SK-N-SH treated with all-trans-retinoic acid at 6 μM for 48 hours (cell line): ENCODE data around the gene ADAP1.
"Not testable (repeated sequence)": the region's sequence is repeated elsewhere in the genome, so short reads cannot be mapped to it uniquely, and the experiment has no call there.

Experiments
- ATAC-seq: fragments of 200-7000 bp; cut with Tn5 transposase; 3 replicates; pipeline ENCODE4 v1.9.1; 2020; ENCODE audit warnings: mild to moderate bottlenecking, moderate library complexity
- ARNTL ChIP-seq: fragments of 450-650 bp; formaldehyde crosslinking; IDR thresholded peaks from 2 replicates; pipeline ENCODE4 v1.5.0; 2020; ENCODE audit warnings: low read depth, mild to moderate bottlenecking, moderate library complexity, borderline replicate concordance
- CSRNP3 ChIP-seq: fragments of 250-450 bp; sonication (Bioruptor Pico); IDR thresholded peaks from 2 replicates; pipeline ENCODE4 v1.5.1; 2021; ENCODE audit warnings: mild to moderate bottlenecking, moderate library complexity
- ESRRG ChIP-seq: fragments of 250-450 bp; sonication (Bioruptor Pico); IDR thresholded peaks from 2 replicates; pipeline ENCODE4 v1.6.1; 2021; ENCODE audit warnings: mild to moderate bottlenecking
- ISL1 ChIP-seq: fragments of 250-450 bp; sonication (Bioruptor Pico); IDR thresholded peaks from 2 replicates; pipeline ENCODE4 v2.1.2; 2022; ENCODE audit warnings: mild to moderate bottlenecking, moderate library complexity
- PPARA ChIP-seq: fragments of 250-450 bp; sonication (Bioruptor Pico); IDR thresholded peaks from 2 replicates; pipeline ENCODE4 v1.5.0; 2020; ENCODE audit warnings: mild to moderate bottlenecking, borderline replicate concordance
- RARB ChIP-seq: fragments of 250-450 bp; sonication (Bioruptor Pico); IDR thresholded peaks from 2 replicates; pipeline ENCODE4 v1.8.0; 2021; ENCODE audit warnings: mild to moderate bottlenecking, moderate library complexity
- SNAI2 ChIP-seq: fragments of 250-450 bp; sonication (Bioruptor Pico); IDR thresholded peaks from 2 replicates; pipeline ENCODE4 v1.5.0; 2020; ENCODE audit warnings: mild to moderate bottlenecking, moderate library complexity
- TCF4 ChIP-seq: fragments of 250-450 bp; sonication (Bioruptor Pico); IDR thresholded peaks from 2 replicates; pipeline ENCODE4 v1.8.0; 2021; ENCODE audit warnings: mild to moderate bottlenecking, moderate library complexity, borderline replicate concordance
- TOX ChIP-seq: fragments of 250-450 bp; sonication (Bioruptor Pico); IDR thresholded peaks from 2 replicates; pipeline ENCODE4 v1.8.0; 2021; ENCODE audit warnings: mild to moderate bottlenecking, moderate library complexity, borderline replicate concordance
- ZC3H10 ChIP-seq: fragments of 250-450 bp; sonication (Bioruptor Pico); IDR thresholded peaks from 2 replicates; pipeline ENCODE4 v1.5.1; 2021; ENCODE audit warnings: mild to moderate bottlenecking, moderate library complexity
- ZFP3 ChIP-seq: fragments of 250-450 bp; sonication (Bioruptor Pico); IDR thresholded peaks from 2 replicates; pipeline ENCODE4 v1.5.0; 2020; ENCODE audit warnings: mild to moderate bottlenecking, moderate library complexity
- ZFP30 ChIP-seq: fragments of 450-650 bp; formaldehyde crosslinking; IDR thresholded peaks from 2 replicates; pipeline ENCODE4 v1.5.0; 2022; ENCODE audit warnings: mild to moderate bottlenecking, moderate library complexity
- ZNF70 ChIP-seq: fragments of 450-650 bp; formaldehyde crosslinking; IDR thresholded peaks from 2 replicates; pipeline ENCODE4 v1.5.0; 2020; ENCODE audit warnings: mild to moderate bottlenecking, moderate library complexity
- ZNF8 ChIP-seq: fragments of 450-650 bp; formaldehyde crosslinking; IDR thresholded peaks from 2 replicates; pipeline ENCODE4 v1.5.0; 2020; ENCODE audit warnings: mild to moderate bottlenecking, moderate library complexity
- TF ChIP-seq, protein P1 (sequence below): fragments of 250-450 bp; sonication (Bioruptor Pico); IDR thresholded peaks from 2 replicates; pipeline ENCODE4 v1.5.0; 2020; ENCODE audit warnings: mild to moderate bottlenecking, moderate library complexity
- TF ChIP-seq, protein P2 (sequence below): fragments of 250-450 bp; sonication (Bioruptor Pico); IDR thresholded peaks from 2 replicates; pipeline ENCODE4 v1.8.0; 2021; ENCODE audit warnings: low read depth, mild to moderate bottlenecking, moderate library complexity, borderline replicate concordance
- TF ChIP-seq, protein P3 (sequence below): fragments of 250-450 bp; sonication (Bioruptor Pico); IDR thresholded peaks from 2 replicates; pipeline ENCODE4 v1.5.1; 2020; ENCODE audit warnings: low read depth, mild to moderate bottlenecking, moderate library complexity
- TF ChIP-seq, protein P4 (sequence below): fragments of 250-450 bp; sonication (Bioruptor Pico); IDR thresholded peaks from 2 replicates; pipeline ENCODE4 v1.8.0; 2020; ENCODE audit warnings: mild to moderate bottlenecking, moderate library complexity, borderline replicate concordance

The ADAP1 gene

DNA sequence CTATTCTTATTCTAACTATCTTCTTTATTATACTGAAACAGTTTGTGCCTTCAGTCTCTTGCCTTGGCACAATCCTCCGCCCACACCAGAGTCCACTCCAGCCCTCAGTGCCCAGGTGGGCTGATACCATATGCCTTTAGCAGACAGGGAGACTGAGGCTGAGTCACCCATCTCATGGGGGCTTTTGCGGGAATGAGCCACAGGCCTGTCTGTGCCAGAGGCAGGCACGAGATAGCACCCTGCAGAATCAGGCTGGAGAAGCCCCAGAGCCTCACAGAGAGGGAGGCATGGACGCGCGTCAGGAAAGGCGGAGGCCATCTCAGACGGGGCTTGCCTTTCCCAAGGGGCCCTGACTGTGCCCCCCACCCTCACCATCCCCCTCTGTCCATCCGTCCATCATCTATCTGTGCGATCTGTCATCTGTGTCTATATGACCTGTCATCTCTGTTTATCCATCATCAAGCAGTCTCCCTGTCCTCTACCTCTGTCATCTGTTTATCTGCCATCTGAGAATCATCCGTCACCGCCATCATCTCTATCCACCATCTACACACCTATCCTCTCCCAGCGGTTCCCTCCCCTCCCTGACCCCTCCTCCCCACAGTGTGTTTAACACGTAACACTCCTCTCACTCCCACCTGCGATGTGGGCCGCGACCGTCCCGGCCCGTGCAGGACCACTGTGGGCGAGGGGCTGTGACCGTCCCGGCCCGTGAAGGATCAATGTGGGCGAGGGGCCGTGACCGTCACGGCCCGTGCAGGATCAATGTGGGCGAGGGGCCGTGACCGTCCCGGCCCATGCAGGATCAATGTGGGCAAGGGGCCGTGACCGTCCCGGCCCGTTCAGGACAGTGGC is 7.3 kb upstream of the ADAP1 start (continued):
- TF ChIP-seq, protein P1, sequence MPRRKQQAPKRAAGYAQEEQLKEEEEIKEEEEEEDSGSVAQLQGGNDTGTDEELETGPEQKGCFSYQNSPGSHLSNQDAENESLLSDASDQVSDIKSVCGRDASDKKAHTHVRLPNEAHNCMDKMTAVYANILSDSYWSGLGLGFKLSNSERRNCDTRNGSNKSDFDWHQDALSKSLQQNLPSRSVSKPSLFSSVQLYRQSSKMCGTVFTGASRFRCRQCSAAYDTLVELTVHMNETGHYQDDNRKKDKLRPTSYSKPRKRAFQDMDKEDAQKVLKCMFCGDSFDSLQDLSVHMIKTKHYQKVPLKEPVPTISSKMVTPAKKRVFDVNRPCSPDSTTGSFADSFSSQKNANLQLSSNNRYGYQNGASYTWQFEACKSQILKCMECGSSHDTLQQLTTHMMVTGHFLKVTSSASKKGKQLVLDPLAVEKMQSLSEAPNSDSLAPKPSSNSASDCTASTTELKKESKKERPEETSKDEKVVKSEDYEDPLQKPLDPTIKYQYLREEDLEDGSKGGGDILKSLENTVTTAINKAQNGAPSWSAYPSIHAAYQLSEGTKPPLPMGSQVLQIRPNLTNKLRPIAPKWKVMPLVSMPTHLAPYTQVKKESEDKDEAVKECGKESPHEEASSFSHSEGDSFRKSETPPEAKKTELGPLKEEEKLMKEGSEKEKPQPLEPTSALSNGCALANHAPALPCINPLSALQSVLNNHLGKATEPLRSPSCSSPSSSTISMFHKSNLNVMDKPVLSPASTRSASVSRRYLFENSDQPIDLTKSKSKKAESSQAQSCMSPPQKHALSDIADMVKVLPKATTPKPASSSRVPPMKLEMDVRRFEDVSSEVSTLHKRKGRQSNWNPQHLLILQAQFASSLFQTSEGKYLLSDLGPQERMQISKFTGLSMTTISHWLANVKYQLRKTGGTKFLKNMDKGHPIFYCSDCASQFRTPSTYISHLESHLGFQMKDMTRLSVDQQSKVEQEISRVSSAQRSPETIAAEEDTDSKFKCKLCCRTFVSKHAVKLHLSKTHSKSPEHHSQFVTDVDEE (CRISPR knock-in tag), result no peak
- TF ChIP-seq TCF4, result no peak
- TF ChIP-seq ZNF70 (CRISPR knock-in tag), result no peak
- no peak for TF ChIP-seq ARNTL (CRISPR knock-in tag)
- TF ChIP-seq, protein P2, sequence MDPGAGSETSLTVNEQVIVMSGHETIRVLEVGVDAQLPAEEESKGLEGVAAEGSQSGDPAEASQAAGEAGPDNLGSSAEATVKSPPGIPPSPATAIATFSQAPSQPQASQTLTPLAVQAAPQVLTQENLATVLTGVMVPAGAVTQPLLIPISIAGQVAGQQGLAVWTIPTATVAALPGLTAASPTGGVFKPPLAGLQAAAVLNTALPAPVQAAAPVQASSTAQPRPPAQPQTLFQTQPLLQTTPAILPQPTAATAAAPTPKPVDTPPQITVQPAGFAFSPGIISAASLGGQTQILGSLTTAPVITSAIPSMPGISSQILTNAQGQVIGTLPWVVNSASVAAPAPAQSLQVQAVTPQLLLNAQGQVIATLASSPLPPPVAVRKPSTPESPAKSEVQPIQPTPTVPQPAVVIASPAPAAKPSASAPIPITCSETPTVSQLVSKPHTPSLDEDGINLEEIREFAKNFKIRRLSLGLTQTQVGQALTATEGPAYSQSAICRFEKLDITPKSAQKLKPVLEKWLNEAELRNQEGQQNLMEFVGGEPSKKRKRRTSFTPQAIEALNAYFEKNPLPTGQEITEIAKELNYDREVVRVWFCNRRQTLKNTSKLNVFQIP, result no peak
- no peak for TF ChIP-seq ESRRG (CRISPR knock-in tag)
- TF ChIP-seq ZC3H10 (CRISPR knock-in tag), result no peak
- no peak for TF ChIP-seq ZFP30
- TF ChIP-seq ZNF8 (CRISPR knock-in tag), result no peak

DNA sequence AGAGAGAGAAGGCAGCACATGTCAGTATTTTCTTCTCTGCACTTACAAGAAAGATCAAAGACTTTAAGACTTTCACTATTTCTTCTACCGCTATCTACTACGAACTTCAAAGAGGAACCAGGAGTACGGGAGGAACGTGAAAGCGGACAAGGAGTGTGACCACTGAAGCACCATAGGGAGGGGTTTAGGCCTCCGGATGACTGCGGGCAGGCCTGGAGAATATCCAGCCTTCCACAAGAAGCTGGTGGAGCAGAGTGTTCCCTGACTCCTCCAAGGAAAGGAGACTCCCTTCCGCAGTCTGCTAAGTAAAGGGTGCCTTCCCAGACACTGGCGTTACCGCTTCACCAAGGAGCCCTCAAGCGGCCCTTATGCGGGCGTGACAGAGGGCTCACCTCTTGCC is 6.5 kb upstream of the ADAP1 start:
- not testable (repeated sequence) for ATAC-seq

GRCh38 chr7:960269-960871 is 5.9 kb upstream of the ADAP1 start:
- no peak for ATAC-seq
- TF ChIP-seq, protein P3, sequence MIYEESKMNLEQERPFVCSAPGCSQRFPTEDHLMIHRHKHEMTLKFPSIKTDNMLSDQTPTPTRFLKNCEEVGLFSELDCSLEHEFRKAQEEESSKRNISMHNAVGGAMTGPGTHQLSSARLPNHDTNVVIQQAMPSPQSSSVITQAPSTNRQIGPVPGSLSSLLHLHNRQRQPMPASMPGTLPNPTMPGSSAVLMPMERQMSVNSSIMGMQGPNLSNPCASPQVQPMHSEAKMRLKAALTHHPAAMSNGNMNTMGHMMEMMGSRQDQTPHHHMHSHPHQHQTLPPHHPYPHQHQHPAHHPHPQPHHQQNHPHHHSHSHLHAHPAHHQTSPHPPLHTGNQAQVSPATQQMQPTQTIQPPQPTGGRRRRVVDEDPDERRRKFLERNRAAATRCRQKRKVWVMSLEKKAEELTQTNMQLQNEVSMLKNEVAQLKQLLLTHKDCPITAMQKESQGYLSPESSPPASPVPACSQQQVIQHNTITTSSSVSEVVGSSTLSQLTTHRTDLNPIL (CRISPR knock-in tag), result no peak
- no peak for TF ChIP-seq SNAI2 (CRISPR knock-in tag)
- TF ChIP-seq RARB (CRISPR knock-in tag), result no peak
- TF ChIP-seq TOX, result no peak
- no peak for TF ChIP-seq ZFP3 (CRISPR knock-in tag)
- TF ChIP-seq PPARA (CRISPR knock-in tag), result no peak
- TF ChIP-seq ISL1, result no peak
- no peak for TF ChIP-seq ESRRG (CRISPR knock-in tag)
- no peak for TF ChIP-seq CSRNP3 (CRISPR knock-in tag)
- TF ChIP-seq, protein P4, sequence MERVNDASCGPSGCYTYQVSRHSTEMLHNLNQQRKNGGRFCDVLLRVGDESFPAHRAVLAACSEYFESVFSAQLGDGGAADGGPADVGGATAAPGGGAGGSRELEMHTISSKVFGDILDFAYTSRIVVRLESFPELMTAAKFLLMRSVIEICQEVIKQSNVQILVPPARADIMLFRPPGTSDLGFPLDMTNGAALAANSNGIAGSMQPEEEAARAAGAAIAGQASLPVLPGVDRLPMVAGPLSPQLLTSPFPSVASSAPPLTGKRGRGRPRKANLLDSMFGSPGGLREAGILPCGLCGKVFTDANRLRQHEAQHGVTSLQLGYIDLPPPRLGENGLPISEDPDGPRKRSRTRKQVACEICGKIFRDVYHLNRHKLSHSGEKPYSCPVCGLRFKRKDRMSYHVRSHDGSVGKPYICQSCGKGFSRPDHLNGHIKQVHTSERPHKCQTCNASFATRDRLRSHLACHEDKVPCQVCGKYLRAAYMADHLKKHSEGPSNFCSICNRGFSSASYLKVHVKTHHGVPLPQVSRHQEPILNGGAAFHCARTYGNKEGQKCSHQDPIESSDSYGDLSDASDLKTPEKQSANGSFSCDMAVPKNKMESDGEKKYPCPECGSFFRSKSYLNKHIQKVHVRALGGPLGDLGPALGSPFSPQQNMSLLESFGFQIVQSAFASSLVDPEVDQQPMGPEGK (CRISPR knock-in tag), result no peak
- no peak for TF ChIP-seq ZNF8 (CRISPR knock-in tag)
- TF ChIP-seq ZNF70 (CRISPR knock-in tag), result no peak
- TF ChIP-seq TCF4, result no peak
- no peak for TF ChIP-seq ZC3H10 (CRISPR knock-in tag)
- TF ChIP-seq, protein P2, result no peak

DNA sequence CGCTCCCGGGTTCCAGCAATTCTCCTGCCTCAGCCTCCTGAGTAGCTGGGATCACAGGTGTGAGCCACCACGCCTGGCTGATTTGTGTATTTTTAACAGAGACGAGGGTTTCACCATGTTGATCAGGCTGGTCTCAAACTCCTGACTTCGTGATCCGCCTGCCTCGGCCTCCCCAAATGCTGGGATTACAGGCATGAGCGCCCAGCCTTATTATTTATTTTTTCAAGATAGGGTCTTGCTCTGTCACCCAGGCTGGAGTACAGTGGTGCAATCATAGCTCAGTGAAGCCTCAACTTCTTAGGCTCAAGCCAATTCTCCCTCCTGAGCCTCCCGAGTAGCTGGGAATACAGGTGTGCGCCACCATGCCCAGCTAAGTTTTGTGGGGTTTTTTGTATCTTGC is 5.3 kb upstream of the ADAP1 start:
- ATAC-seq, result not testable (repeated sequence)
